ENCODE measurements around the gene ZNRF3.
"Not testable (repeated sequence)": the region's sequence is repeated elsewhere in the genome, so short reads cannot be mapped to it uniquely, and the experiment has no call there.

ZNRF3 gene

GRCh38 chr22:28884747-28885350, 1.5 kb downstream of the ZNRF3 start:
- no peak for DNase-seq

GRCh38 chr22:28885939-28886338, 2.6 kb downstream of the ZNRF3 start:
- no peak for DNase-seq

DNA sequence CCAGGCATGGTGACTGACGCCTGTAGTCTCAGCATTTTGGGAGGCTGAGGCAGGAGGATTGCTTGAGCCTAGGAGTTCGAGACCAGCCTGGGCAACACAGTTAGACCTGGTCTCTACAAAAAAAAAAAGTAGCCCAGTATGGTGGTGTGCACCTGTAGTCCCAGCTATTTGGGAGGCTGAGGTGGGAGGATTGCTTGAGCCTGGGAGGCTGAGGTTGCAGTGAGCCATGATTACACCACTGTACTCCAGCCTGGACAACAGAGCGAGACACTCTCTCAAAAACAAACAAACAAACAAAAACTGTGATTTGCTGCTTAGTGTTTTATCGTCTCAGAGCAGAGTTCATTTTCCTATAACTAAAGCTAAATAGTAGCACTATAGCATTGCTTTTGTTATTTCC, 3.3 kb downstream of the ZNRF3 start:
- DNase-seq, result not testable (repeated sequence)

DNA sequence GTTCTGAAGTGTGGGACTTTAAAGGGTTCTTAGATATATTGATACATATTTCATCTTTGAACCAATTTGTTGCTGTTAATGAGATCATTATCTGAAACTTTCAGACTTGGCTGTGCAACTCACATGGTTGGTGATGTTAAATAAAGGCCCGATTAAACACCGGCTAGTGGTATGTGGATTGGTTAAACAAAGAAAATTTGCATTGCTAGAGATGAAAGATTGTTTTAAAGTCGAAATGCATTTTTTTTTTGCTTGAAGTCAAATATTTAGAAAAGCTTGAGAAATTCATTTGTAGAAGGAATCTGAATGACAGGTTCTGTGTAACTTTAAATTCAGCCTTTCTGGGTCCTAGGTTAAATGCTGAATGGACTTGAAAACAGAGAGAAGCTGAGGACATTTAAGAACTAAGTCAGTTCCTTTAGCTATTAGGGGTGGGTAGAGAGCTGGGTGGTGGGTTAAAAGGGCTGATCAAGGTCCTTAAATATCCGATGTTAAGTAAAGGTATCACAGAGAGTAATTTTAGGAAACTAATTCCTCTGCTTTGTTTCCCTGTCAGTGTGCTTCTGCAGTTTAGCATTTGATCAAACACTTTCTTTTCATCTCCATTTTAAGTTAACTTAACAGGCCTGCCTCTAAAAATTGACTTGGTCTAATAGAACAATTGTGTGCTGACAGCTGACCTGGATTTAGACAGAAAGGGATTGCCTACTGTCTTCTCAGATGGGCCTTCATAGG, 4.5 kb downstream of the ZNRF3 start:
- no peak for DNase-seq

- no peak for DNase-seq
Measured at GRCh38 chr22:28889478-28890024, 6.2 kb downstream of the ZNRF3 start.

GRCh38 chr22:28891156-28891733, 7.9 kb downstream of the ZNRF3 start:
- no peak for DNase-seq

DNA sequence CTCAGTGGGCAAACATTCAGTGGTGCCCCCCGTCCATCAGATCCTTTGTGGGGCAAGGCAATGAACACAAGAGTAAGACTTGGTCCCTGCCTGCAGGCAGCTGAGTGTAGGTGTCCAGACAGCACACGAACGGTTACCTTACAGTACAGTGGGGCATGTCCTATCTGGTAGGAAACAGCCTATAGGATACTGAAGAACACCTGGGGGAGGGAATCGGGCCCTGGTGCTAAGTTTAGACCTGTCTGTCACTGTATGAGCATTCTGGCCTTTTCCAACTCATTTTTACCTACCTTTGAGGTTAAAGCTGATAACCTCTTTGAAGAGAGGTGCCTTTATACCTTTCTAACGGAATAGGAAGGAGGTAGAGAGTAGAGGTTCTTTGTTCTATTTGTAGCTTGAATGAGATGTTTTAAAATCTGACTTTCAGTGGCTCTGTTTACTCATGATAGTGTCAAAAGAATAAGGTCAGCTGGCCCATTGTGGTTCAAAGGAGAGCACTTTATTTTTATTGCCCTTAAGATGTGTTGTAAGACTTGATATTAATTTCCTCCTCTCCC, 8.9 kb downstream of the ZNRF3 start:
- no peak for DNase-seq

GRCh38 chr22:28893810-28894209, 10.4 kb downstream of the ZNRF3 start:
- no peak for DNase-seq

- DNase-seq, result no peak
Measured at GRCh38 chr22:28894334-28894733, 11.0 kb downstream of the ZNRF3 start.

DNA sequence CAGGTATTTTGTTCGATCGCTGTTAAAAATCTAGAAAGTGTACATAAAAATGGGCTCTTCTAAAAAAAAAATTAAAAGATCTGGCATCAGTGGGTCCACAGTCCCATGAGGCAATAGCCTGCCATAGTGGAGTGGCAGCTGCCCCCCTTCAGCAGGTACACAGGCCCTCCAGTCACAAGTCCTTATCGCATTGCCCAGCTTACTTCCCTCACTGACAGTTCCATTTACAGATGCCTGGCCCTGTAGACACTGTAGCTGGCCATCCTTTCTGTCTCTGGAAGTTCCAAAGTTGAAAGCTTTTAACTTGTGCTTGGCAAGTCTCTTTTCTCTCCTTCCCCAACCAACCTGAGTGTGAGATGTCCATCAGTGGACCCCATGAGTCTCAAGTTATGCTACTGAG, 11.4 kb downstream of the ZNRF3 start:
- DNase-seq, result no peak

DNA sequence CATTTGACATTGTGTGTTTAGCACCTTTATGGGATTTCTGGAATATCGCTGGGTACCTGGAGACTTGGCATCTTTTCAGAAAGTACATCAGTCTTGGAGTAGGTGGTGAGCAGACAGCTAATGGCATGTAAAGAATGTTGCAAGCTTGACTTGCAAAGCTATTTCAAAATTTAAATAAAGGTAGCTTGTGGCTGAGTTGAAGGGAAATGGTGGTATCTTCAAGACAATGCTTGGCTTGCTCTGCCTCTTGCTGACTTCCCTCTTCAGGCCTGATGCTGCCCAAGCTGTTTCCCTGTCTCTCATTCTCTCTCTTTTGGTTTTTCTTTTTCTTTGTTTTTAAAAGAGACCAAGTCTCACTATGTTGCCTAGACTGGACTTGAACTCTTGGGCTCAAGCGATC, 13.2 kb downstream of the ZNRF3 start:
- DNase-seq, result no peak

- DNase-seq, result no peak
Measured at GRCh38 chr22:28898233-28898629, 14.9 kb downstream of the ZNRF3 start.

GRCh38 chr22:28899199-28899853, 16.0 kb downstream of the ZNRF3 start:
- peak; percentile 53 for DNase-seq

DNA sequence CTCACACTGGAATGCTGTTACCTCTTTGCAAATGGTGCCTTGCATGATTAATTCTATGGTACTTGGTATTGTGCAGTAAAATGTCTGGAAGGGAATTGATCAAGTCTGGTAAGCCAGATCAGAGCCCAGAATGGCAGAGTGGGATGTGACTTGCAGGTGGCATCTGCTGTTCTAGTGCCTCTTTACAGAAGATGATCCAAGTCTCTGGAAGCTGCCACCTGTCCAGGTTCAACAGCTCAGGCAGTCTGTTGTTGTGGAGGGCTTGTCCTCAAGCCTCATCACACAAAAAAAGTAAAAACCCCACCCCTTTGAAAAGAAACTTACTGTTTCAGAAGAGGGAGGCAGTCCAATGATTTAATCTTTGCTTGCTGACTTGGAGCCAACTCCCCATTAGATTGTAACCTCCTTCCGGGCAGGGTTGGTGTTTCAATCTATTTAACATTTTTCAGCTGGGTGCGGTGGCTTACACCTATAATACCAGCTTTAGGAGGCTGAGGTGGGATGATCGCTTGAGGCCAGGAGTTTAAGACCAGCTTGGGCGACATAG, 17.1 kb downstream of the ZNRF3 start:
- DNase-seq, result no peak

- DNase-seq, result no peak
Measured at GRCh38 chr22:28902490-28902889, 19.1 kb downstream of the ZNRF3 start.

- no peak for DNase-seq
Measured at GRCh38 chr22:28903080-28903479, 19.7 kb downstream of the ZNRF3 start.

DNA sequence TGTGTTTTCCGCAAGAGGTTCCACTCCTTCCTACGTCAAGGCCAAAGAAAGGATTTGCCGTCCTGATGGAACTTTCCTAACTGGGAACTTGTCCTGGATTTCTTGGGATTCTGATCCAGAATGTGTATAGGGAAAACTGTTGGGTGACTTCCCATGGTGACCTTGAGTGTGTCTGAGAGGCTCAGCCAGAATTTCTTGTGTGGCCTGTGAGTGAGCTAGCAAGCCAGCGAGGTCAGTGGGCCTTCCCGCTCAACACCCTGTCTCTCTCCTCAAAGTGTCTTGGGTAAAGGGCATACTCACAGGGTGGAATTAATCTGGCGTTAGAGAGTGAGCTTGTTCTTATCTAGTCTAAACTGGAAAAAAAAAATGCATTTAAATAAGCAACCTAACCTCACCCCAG, 20.4 kb downstream of the ZNRF3 start:
- DNase-seq, result no peak

GRCh38 chr22:28904211-28904896, 21.0 kb downstream of the ZNRF3 start:
- DNase-seq, result no peak

DNA sequence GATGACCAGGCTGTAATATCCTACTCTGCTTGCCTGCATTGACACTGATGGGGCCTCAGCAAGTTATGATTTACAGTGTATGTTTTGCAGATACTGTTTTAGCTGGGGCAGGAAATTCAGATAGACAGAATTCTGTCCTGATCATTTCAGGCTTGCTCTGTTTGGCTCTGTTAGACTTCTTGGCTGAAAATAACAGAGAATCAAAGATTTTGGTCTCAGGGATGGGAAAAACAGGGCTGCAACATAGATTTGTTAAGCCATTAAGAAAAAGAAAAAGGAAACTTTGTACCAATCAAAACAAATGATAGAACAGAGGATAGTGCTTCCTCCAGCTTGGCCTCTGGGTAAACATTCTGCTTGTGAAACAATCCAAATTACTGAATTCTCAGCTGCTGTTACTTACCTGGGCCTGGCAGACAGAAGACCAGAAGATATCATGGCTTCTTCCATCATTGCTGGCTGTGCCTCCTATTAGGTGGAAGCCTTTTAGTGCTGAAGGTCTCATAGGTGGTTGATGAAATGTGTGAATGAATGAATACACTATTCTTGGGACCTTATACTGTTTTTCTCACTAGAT, 22.0 kb downstream of the ZNRF3 start:
- DNase-seq, result no peak

GRCh38 chr22:28906312-28906711, 22.9 kb downstream of the ZNRF3 start:
- DNase-seq, result no peak

- no peak for DNase-seq
Measured at GRCh38 chr22:28907311-28908008, 24.1 kb downstream of the ZNRF3 start.

Measured in central memory CD4-positive, alpha-beta T cell (primary cell).